8988T (cell line): ENCODE results near the gene MMP25.
A peak's percentile ranks its signal among the peaks of the same experiment; 100 is the strongest.
"Not testable (repeated sequence)": the region's sequence is repeated elsewhere in the genome, so short reads cannot be mapped to it uniquely, and the experiment has no call there.

Source experiments
- DNase-seq: peaks from one replicate; pipeline ENCODE4 v3.0.0; 2011

Gene MMP25

GRCh38 chr16:3074860-3075522 lies 28.6 kb downstream of the MMP25 start:
- no peak for DNase-seq

- no peak for DNase-seq
Observed at GRCh38 chr16:3075523-3075915, 29.2 kb downstream of the MMP25 start.

GRCh38 chr16:3075946-3076345 lies 29.6 kb downstream of the MMP25 start:
- DNase-seq: not testable (repeated sequence)

- no peak for DNase-seq
Observed at GRCh38 chr16:3076577-3076976, 30.2 kb downstream of the MMP25 start.

- no peak for DNase-seq
Observed at GRCh38 chr16:3080024-3080423, 33.7 kb downstream of the MMP25 start.

- not testable (repeated sequence) for DNase-seq
Observed at GRCh38 chr16:3081957-3082356, 35.6 kb downstream of the MMP25 start.

GRCh38 chr16:3083408-3083807 lies 37.0 kb downstream of the MMP25 start:
- not testable (repeated sequence) for DNase-seq

- no peak for DNase-seq
Observed at GRCh38 chr16:3084491-3084890, 38.1 kb downstream of the MMP25 start.

GRCh38 chr16:3084969-3085670 lies 38.8 kb downstream of the MMP25 start:
- DNase-seq: no peak

- DNase-seq: no peak
Observed at GRCh38 chr16:3085868-3086595, 39.7 kb downstream of the MMP25 start.

GRCh38 chr16:3086596-3087242 lies 40.4 kb downstream of the MMP25 start:
- DNase-seq: no peak

GRCh38 chr16:3087243-3088235 lies 41.2 kb downstream of the MMP25 start:
- DNase-seq: no peak

- no peak for DNase-seq
Observed at GRCh38 chr16:3088450-3088849, 42.1 kb downstream of the MMP25 start.

GRCh38 chr16:3088925-3089716 lies 42.8 kb downstream of the MMP25 start:
- DNase-seq: no peak

GRCh38 chr16:3089717-3090592 lies 43.6 kb downstream of the MMP25 start:
- DNase-seq: no peak

- no peak for DNase-seq
Observed at GRCh38 chr16:3091551-3091950, 45.2 kb downstream of the MMP25 start.

GRCh38 chr16:3092501-3092941 lies 46.2 kb downstream of the MMP25 start:
- DNase-seq: no peak

GRCh38 chr16:3094289-3095027 lies 48.1 kb downstream of the MMP25 start:
- DNase-seq: no peak

GRCh38 chr16:3095869-3096268 lies 49.5 kb downstream of the MMP25 start:
- peak; percentile 63 for DNase-seq
